HG02571 (cell line): ENCODE measurements around the gene NAT16.
"Not testable (repeated sequence)": the region's sequence is repeated elsewhere in the genome, so short reads cannot be mapped to it uniquely, and the experiment has no call there.

Source experiments
- ATAC-seq: cut with Tn5 transposase; IDR thresholded peaks from one replicate; pipeline ENCODE4 v1.9.1; 2021; ENCODE audit warnings: mild to moderate bottlenecking, moderate library complexity; ENCODE audit not compliant: unreplicated experiment

Gene NAT16

DNA sequence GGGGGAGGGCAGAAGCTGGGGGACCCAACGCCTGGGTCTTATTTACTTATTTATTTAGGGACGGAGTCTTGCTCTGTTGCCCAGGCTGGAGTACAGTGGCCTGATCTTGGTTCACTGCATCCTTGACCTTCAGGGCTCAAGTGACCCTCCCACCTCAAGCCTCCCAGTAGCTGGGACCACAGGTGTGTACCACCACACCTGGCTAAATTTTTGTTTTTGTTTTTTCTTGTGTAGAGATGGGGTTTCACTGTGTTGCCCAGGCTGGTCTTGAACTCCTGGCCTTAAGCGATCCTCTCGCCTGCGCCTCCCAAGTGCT, 22.5 kb upstream of the NAT16 start:
- ATAC-seq = no peak

DNA sequence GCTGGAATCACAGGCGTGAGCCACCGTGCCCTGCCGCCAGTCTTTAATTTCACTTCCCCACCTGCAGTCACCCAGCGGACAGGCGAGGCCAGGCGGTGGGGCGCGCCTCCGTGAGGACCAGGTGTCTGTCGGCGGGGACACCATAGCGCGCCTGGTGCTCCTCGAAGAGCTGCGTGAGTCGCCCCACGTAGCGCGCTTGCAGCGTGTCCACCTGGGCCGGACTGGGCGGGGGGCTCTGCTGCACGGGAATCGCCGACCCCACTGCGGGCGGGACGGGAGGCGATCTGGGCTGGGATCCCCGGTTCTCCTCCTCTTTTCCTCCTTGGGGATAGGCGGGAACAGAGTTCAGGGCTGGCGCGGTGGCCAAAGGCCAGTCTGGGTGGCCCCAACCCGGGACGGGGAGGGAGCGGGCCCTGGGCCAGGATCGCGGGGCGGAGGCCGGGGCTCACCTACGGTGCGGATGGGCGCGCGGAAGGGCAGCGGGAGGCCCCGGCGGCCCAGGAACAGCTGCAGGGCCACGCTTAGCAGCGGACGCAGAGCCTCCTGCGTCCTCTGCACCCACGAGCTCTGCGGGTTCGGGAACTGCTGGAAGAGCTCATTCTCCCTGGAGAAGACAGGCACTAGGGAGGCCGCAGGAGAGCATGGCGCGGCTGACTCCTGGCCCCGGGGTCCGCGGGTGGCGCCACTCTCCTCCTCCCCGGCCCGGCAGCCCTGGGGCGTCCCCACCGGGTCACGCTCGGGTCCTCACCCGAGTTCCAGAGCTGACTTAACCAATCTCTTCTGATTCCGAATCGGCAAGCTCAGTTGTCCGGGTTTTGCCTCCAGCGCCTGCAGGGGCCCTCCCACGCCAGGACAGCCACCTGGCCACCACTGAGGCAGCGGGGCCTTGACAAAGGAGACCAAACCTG, 21.9 kb upstream of the NAT16 start:
- no peak for ATAC-seq

DNA sequence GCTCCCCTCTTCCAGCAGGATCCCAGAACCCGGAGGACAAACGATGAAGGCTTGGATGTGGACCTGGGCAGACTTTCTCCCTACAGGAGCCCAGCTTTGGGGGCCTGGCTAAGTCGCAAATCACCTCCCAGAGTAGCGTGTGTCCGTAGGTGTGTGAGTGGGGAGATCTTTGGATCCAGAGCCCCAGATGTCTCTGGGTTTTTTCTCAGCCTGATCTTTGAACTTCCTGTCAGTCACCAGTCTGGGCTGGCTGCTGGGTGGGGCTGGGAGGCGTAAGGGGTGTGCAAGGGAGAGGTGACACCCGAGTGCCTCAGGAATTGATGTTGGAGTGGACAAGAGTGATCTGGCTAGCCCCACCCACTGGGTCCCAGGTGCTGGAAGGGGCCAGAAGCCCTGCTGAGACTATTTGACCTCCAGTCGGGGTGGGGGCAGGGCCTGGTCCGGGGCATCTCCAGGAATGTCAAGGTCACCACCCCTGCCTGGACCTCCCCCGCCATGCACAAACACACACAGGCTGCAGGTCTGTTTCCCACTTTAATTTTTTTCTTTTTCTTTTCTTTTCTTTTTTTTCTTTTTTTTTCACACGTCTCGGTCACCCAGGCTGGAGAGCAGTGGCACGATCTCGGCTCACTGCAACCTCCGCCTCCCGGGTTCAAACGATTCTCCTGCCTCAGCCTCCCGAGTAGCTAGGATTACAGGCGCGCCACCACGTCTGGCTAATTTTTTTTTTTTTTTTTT, 20.9 kb upstream of the NAT16 start, which contains the start of gene MOGAT3:
Gene MOGAT3 (minus strand): TSS at position 175 of the 738 bp plus-strand sequence. CDS start 182 bp downstream, outside the sequence.
- no peak for ATAC-seq

DNA sequence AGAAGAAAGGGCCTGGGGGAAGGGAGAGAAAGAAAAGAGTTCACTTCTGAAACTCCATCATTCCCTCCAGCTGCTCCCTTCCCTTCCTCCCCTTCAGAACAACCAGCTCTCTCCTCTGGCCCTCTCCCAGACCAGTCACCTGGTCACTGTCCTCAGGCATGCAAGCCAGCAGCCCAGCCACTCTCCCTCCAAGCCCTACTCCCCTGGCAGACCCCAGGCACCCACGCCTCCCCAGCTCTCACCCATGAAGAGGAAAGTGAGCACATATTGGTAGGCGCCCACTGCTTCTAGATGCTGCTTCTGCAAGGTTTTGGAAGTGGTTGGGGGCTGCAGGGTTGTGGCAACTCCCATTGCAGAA, 20.4 kb upstream of the NAT16 start:
- ATAC-seq = no peak

DNA sequence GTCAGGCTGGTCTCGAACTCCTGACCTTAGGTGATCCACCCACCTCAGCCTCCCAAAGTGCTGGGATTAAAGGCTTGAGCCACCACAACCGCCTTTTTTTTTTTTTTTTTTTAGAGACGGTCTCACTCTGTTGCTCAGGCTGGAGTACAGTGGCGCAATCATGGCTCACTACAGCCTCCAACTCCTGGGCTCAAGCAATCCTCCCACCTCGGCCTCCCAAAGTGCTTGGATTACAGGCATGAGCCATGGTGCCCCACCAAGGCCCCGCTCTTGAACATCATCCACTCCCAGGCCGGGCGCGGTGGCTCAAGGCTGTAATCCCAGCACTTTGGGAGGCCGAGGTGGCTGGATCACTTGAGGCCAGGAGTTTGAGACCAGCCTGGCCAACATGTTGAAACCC, 19.4 kb upstream of the NAT16 start:
- not testable (repeated sequence) for ATAC-seq

DNA sequence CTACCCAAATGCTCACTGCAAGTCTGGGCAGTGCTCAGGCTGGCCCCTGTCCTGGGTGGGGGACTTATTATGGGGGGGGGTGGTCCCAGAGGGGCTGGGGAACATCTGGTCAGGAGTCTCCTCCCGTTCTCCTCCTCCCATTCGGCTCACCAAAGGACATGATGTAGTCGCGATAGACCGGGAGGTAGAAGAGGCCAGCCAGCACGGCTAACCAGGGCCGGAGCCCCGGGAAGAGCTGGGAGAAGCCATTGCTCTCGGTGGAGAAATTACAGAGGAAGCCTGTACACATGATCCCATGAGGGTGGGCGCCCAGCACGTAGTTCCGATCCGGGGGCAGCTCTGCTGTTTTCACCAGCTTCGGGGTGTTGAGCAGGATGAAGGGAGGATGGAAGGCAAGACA, 18.4 kb upstream of the NAT16 start:
- no peak for ATAC-seq

DNA sequence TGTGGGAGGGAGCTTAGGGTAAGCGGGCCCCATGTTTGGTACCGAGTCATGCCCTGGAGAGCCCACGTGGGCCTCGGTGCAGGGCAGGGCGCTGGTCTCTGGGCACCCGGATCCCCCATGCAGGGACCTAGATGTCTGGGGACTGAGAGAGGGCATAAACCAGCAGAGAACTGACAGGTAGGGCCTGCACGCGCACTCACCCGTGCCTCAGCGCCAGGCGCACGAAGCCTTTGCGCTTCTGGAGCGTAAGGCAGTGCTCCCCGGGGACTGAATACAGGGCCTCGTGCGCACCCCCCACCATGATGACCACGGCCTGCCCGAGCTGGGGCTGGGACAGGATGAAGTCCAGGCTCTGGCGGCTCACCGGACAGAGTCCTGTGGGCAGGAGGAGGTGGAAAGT, 17.9 kb upstream of the NAT16 start:
- ATAC-seq = no peak

DNA sequence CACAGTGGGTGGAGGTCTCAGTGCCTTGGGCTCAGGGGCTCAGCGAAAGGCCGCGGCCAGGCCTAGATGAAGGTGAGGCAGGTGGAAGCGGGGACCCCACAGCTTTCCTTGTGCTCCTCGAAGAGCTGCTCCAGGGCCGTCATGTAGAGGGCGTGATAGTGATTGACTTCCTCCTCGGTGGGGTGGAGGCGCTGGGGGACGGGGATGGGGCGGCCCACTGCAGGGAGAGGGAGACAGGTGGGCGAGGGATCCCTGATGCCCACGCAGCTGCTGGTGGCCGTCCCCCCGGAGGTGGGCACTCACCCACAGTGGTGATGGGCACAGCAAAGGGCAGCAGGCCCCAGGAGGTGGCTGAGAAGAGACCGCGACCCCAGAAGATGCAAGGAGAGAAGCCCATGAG, 15.8 kb upstream of the NAT16 start:
- no peak for ATAC-seq

DNA sequence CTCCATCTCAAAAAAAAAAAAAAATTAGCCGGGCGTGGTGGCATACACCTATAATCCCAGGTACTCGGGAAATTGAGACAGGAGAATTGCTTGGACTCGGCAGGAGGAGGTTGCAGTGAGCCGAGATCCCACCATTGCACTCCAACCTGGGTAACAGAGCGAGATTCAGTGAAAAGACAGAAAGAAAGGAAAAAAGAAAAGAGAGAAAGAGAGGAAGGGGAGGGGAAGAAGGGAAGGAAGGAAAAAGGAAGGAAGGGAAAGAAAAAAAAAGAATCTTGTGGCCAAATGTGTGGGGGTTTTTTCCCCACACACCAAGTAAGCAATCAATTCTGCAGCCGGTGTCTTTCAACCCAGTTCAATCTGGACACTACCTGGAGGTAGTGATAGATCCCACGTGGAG, 9.0 kb upstream of the NAT16 start:
- no peak for ATAC-seq

DNA sequence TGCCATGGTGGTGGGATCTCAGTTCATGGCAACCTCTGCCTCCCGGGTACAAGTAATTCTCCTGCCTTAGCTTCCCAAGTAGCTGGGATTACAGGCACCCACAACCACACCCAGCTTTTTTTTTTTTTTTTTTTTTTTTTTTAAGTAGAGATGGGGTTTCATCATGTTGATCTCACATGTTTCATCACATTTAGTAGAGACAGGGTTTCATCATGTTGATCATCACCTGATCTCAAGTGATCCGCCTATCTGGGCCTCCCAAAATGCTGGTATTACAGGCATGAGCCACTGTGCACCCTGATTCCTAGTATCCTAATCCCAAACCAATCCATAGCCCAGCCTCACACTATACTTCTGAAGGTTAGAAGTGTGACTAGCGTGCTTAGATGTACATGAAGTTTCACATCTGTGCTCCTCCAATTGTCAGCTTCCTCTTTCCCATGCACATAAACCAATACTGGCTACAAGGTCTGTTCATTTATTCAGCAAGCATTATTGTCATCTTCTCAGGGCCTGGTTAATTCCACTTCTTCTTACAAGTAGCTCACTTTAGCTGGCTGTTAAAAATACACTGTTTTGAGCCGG, 6.8 kb upstream of the NAT16 start:
- ATAC-seq = no peak

DNA sequence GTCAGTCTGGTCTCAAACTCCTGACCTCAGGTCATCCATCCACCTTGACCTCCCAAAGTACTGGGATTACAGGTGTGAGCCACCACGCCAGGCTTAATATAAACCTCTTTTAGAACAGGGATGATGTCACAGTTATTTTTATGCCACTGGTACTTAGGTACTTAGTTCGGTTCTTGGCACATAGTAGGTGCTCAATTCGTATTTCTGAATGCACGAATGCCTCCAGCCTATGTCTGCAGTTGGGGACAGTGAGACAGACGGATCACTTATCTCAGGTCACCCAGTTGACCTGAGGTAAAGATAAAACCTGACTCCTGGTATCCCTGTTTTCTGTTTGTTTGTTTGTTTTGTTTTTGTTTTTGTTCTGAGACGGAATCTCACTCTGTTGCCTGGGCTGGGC, 6.1 kb upstream of the NAT16 start:
- no peak for ATAC-seq

DNA sequence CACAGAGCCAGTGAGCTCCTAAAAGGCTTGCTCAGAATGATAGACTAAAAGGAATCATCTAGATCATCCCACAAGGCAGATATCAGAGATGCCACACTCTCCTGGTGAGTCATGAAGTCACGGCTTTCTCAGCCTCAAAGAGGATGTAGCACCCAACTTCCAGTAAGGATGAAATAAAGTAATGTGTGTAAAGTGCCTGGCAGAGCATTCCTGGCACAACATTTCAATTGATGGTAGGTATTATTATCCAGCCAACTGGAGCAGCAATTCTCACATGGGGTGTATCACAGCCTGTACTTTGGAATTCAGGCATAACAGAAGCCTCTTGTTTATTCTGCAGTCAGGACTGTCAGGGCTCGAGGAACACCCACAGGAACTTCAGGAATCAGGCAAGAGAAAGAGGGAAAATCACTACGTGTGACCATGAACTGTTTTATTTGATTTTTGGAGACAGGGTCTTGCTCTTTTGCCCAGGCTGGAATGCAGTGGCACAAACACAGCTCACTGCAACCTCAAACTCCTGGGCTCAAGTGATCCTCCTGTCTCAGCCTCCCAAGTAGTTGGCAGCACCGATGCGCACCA, 5.3 kb upstream of the NAT16 start:
- ATAC-seq = no peak

DNA sequence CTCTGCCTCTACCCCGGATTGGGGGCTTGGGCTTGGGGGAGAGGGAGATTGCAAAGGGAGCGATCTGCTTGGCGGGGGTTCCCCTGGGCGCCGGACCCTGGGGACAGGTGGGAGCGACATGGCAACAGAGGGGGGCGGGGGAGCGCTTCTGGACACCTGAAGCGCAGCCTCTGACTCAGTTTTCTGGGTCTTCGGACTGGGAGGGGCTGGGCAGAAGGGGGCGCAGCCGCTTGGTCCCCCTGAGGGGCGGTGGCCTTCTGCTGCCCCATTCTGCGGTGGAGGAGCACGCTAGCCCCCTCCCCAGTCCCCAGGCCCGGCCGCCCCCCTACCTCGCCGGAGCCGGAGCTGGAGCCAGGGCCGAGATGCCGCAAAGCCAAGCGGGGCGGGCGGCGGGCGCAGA, 380 bp downstream of the NAT16 start:
- ATAC-seq = no peak

DNA sequence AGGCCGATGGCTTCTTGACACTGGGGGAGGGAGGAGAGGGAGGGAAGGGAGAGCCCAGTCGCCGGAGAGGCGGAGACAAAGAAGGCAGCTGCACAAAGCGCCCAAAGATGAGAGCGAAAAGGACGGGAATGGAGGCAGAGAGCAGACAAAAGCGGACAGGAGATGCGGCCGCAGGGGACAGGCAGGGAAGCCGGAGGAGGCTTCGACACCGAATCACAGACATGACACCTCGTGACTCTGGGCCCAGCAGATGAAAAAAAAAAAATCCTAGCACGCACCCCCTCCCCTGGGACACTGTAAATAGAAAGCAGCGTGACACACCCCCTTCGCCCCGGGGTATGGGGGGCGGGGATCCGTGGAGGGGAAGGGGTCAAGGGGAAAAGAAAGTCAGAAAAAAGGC, 976 bp downstream of the NAT16 start:
- ATAC-seq = no peak

DNA sequence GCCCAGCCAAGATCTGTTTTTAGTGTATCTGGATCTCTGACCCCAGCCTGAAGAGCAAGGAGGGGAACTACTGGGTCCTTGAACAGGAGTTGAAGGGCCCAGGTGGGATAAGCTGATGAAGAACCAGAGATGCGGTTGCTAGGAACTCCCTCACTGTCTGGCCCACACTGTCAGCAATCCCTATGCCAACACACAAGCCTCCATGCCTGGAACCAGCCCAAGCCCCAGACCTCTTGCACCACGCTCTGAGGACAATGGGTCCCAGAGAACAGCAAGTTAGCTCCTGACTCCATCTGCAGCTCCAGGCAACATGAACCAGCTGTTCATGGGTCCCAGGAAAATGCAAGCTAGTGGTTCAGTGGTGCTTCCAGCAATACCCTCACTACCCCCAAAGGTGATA, 2.4 kb downstream of the NAT16 start:
- no peak for ATAC-seq

DNA sequence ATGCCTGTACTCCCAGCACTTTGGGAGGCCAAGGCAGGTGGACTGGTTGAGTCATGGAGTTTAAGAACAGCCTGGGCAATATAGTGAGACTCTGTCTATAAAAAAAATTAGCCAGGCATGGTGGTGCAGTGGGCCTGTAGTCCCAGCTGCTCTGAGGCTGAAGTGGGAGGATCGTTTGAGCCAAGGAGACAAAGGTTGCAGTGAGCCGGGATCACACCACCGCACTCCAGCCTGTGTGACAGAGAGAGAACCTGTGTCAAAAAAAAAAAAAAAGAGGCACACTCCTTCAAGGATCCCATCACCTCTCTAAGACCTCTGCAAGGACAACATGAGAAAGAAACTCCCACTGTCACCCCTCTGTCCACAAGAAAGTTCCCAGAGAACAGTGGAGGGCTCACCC, 4.4 kb downstream of the NAT16 start:
- ATAC-seq = no peak

DNA sequence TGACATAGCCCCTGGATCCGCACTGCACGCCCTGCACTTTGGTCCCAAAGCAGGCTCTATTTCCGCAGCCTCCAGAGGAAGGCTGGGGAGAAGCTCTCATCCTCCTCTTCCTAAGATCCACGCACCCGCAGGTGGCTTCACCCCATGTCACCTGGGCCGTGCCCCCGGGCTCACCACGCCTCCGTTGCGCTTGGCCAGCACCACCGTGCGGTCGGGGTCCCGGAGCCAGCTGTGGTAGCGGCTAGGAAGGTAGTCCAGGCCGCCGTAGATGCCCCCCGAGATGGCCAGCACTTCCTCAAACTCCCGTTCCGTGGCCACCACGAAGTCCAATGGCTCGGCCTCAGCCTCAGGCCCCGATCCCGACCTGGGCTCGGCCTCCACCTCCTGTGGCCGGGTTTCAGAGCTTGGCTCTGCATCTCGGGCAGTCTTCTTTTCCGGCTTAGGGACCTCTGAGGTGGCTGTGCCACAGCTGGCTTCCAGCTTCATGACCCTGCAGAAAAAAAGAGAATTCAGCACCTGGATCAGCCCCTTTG, 5.7 kb downstream of the NAT16 start:
- no peak for ATAC-seq

DNA sequence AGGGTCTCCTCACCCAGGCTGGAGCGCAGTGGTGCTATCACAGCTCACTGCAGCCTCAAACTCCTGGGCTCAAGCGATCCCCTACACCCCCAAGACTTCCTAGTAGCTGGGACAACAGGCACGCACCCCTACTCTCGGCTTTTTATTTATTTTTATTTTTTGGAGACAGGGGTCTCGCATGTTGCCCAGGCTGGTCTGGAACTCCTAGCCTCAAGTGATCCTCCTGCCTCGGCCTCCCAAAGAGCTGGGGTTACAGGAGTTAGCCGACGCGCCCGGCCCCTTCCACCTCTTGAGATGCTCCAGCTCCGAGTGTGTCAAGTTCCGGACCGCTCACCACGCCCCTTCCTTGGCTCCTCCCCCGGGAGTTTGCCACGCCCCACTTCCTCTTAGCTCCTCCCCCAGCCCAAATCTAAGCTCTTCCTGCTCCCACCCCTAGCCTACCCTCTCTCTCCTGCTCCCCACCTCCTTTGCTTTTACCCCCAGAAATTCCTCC, 6.3 kb downstream of the NAT16 start:
- no peak for ATAC-seq

DNA sequence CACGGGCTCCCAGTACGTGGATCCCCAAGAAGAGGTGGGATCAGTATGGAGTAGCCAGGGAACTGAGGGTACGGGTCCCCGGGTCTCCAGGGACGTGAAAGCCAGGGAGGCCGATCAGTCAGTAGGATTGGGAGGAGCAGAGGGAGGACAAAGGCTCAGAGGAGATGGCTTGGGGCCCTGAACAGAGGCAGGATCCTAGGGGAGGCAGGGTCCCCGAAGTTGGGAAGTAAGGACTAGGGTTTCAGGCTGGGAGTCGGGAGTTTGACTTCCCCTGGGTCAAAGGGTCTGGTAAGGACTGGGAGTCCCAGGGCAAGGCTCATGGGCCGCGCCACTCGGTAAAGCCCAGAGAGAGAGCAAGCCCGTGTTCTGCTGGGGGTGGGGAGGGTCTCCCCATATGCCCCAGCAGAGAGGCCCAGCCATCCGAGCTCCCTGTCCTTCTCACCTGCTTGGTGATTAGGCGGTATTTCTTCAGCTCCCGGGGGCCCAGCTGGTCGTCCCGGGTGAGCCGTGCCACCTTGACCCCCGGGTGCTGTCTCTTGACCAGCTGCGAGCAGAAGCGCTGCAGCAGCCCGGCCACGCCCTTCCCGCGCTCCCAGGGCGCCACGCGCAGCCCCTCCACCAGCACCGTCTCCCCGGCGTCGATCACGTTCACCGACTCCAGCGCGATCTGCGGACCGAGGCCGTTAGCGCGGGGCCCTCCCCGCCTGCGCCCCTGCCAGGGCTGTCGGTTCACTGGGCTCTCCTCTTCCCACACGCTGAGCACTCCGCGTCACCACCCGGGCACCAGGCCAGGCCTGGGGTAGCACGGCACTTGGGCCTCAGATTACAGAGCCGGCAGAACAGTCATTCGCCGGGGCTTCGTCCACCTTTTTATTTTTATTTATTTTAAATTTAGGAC, 7.0 kb downstream of the NAT16 start:
- no peak for ATAC-seq
